BLaER1 treated with 17β-estradiol and CSF1 and Interleukin-3, amounts not matched to agents 10 nM and 100 nM (cell line): ENCODE results near the gene NECTIN4.
"Not testable (repeated sequence)": the region's sequence is repeated elsewhere in the genome, so short reads cannot be mapped to it uniquely, and the experiment has no call there.

Experiments
- H3K27ac ChIP-seq, 11 experiments: shearing (Covaris generic); formaldehyde crosslinking; 2 replicates each; pipeline ENCODE4 v1.8.1; 2022
- H3K27me3 ChIP-seq, 11 experiments: shearing (Covaris generic); formaldehyde crosslinking; 2 replicates each; pipeline ENCODE4 v1.8.1; 2022
- H3K36me3 ChIP-seq, 11 experiments: shearing (Covaris generic); formaldehyde crosslinking; 2 replicates each; pipeline ENCODE4 v1.8.1; 2022
- H3K4me1 ChIP-seq, 10 experiments: shearing (Covaris generic); formaldehyde crosslinking; 2 replicates each; pipeline ENCODE4 v1.8.1; 2022
- H3K4me2 ChIP-seq, 11 experiments: shearing (Covaris generic); formaldehyde crosslinking; 2 replicates each; pipeline ENCODE4 v1.8.1; 2022
- H3K4me3 ChIP-seq, 10 experiments: shearing (Covaris generic); formaldehyde crosslinking; 2 replicates each; pipeline ENCODE4 v1.8.1; 2022
- H3K9ac ChIP-seq, 11 experiments: shearing (Covaris generic); formaldehyde crosslinking; 2 replicates each; pipeline ENCODE4 v1.8.1; 2022
- H3K9me3 ChIP-seq, 11 experiments: shearing (Covaris generic); formaldehyde crosslinking; replicated peaks in 1 of 11; 2 replicates each; pipeline ENCODE4 v1.8.1; 2022
- H4K20me1 ChIP-seq, 11 experiments: shearing (Covaris generic); formaldehyde crosslinking; 2 replicates each; pipeline ENCODE4 v1.8.1; 2022
- Cebpa-rat ChIP-seq, 11 experiments: shearing (Covaris generic); IDR thresholded peaks; 2 replicates each; pipeline ENCODE4 v1.8.1; 2022

The NECTIN4 gene

GRCh38 chr1:161072751-161073449 is 16.5 kb downstream of the NECTIN4 start:
- Histone ChIP-seq H3K9ac (0 out of 22 replicates have a peak overlapping the region, but pooled peaks of 1 of the 11 experiments have one; percentile 17), H3K4me3 (no peak overlapping the region), H3K9me3 (peaks cover 0 to 9% (median 6%) of the 10 kb centered on the region in 11 experiments; a peak in 5 of 22 replicates), H3K27ac (peak overlapping the region in 2 of 11 experiments; percentile 30 to 44; a peak in 5 of 22 replicates), H3K4me2 (peak overlapping the region in 7 of 11 experiments; percentile 3 to 61 (median 42); a peak in 8 of 22 replicates), H3K4me1 (peaks cover 31 to 53% (median 43%) of the 10 kb centered on the region in 10 experiments), H4K20me1 (peaks cover 0 to 3% (median 0%) of the 10 kb centered on the region in 11 experiments; a peak in 4 of 22 replicates), H3K36me3 (no peaks in the 10 kb centered on the region), H3K27me3 (no peaks in the 10 kb centered on the region)
- TF ChIP-seq Cebpa-rat (IDR thresholded peaks at IDR 0.05), result no peak

GRCh38 chr1:161071886-161072371 is 17.4 kb downstream of the NECTIN4 start:
- Histone ChIP-seq H3K27ac (no peak overlapping the region), H4K20me1 (peaks cover 0 to 11% (median 3%) of the 10 kb centered on the region in 11 experiments; a peak in 10 of 22 replicates), H3K36me3 (peaks cover 2 to 4% (median 2%) of the 10 kb centered on the region in 11 experiments; a peak in 14 of 22 replicates), H3K9ac (no peak overlapping the region), H3K27me3 (no peaks in the 10 kb centered on the region), H3K4me2 (peak overlapping the region in 9 of 11 experiments; percentile 21 to 100 (median 95); a peak in 9 of 22 replicates), H3K4me3 (no peak overlapping the region), H3K9me3 (peaks cover 0 to 9% (median 6%) of the 10 kb centered on the region in 11 experiments; a peak in 5 of 22 replicates), H3K4me1 (peaks cover 41 to 63% (median 53%) of the 10 kb centered on the region in 10 experiments)
- no peak for TF ChIP-seq Cebpa-rat (IDR thresholded peaks at IDR 0.05)

- H3K4me3 ChIP-seq, result peak overlapping the region in 3 of 10 experiments; percentile 17 to 97 (median 84); a peak in 2 of 20 replicates
- peaks cover 0 to 23% (median 14%) of the 10 kb centered on the region in 11 experiments; a peak in 12 of 22 replicates for H4K20me1 ChIP-seq
- H3K36me3 ChIP-seq, result peaks cover 12 to 16% (median 13%) of the 10 kb centered on the region in 11 experiments; a peak in 19 of 22 replicates
- H3K9ac ChIP-seq, result peak overlapping the region in 2 of 11 experiments; percentile 94 to 96; a peak in 3 of 22 replicates
- peak overlapping the region in 10 of 11 experiments; percentile 95 to 100 (median 98); a peak in 19 of 22 replicates for H3K4me2 ChIP-seq
- H3K9me3 ChIP-seq, result peaks cover 0 to 9% (median 6%) of the 10 kb centered on the region in 11 experiments; a peak in 5 of 22 replicates
- H3K27ac ChIP-seq, result peak overlapping the region; percentile 87 to 99 (median 97); a peak in 21 of 22 replicates
- no peaks in the 10 kb centered on the region for H3K27me3 ChIP-seq
- peaks cover 52 to 75% (median 63%) of the 10 kb centered on the region in 10 experiments for H3K4me1 ChIP-seq
- no peak for TF ChIP-seq Cebpa-rat (IDR thresholded peaks at IDR 0.05)
These were observed 18.6 kb downstream of the NECTIN4 start for GRCh38 chr1:161070761-161071160.

- Histone ChIP-seq H3K4me2 (peak within 1 kb of the TSS; percentile 88 to 100 (median 98)), H3K9me3 (peaks cover 0 to 9% (median 6%) of the 10 kb centered on the region in 11 experiments; a peak in 5 of 22 replicates), H3K27ac (peak within 1 kb of the TSS; percentile 87 to 99 (median 97)), H3K4me1 (peaks cover 60 to 81% (median 72%) of the 10 kb centered on the region in 10 experiments), H3K36me3 (peaks cover 15 to 23% (median 21%) of the 10 kb centered on the region in 11 experiments; a peak in 21 of 22 replicates), H3K4me3 (peak within 1 kb of the TSS; percentile 74 to 97 (median 86)), H3K27me3 (no peaks in the 10 kb centered on the region), H3K9ac (peak within 1 kb of the TSS; percentile 90 to 97 (median 94)), H4K20me1 (peaks cover 0 to 32% (median 22%) of the 10 kb centered on the region in 11 experiments; a peak in 14 of 22 replicates)
- TF ChIP-seq Cebpa-rat (IDR thresholded peaks at IDR 0.05), result no peak
These were observed 19.6 kb downstream of the NECTIN4 start, which contains the start of gene ARHGAP30 for GRCh38 chr1:161069731-161070270. ARHGAP30 (minus strand) TSS chr1:161069891; CDS start chr1:161069624, 267 bp downstream.

GRCh38 chr1:161069241-161069640 is 20.1 kb downstream of the NECTIN4 start:
- Histone ChIP-seq H3K36me3 (peaks cover 18 to 29% (median 25%) of the 10 kb centered on the region in 11 experiments; a peak in 21 of 22 replicates), H3K9me3 (peaks cover 0 to 9% (median 6%) of the 10 kb centered on the region in 11 experiments; a peak in 5 of 22 replicates), H3K27me3 (no peaks in the 10 kb centered on the region), H3K4me3 (peak overlapping the region; percentile 74 to 97 (median 86)), H3K9ac (peak overlapping the region; percentile 90 to 97 (median 94)), H4K20me1 (peaks cover 0 to 38% (median 28%) of the 10 kb centered on the region in 11 experiments; a peak in 15 of 22 replicates), H3K4me2 (peak overlapping the region; percentile 88 to 100 (median 98)), H3K27ac (peak overlapping the region; percentile 87 to 99 (median 97)), H3K4me1 (peaks cover 61 to 81% (median 73%) of the 10 kb centered on the region in 10 experiments)
- TF ChIP-seq Cebpa-rat (IDR thresholded peaks at IDR 0.05), result no peak

- peak overlapping the region; percentile 74 to 97 (median 86) for H3K4me3 ChIP-seq
- peaks cover 0 to 9% (median 6%) of the 10 kb centered on the region in 11 experiments; a peak in 5 of 22 replicates for H3K9me3 ChIP-seq
- peaks cover 24 to 36% (median 32%) of the 10 kb centered on the region in 11 experiments; a peak in 21 of 22 replicates for H3K36me3 ChIP-seq
- peak overlapping the region; percentile 90 to 97 (median 94) for H3K9ac ChIP-seq
- peaks cover 61 to 81% (median 71%) of the 10 kb centered on the region in 10 experiments for H3K4me1 ChIP-seq
- no peak for TF ChIP-seq Cebpa-rat (IDR thresholded peaks at IDR 0.05)
- peak overlapping the region; percentile 87 to 99 (median 97) for H3K27ac ChIP-seq
- peaks cover 0 to 45% (median 34%) of the 10 kb centered on the region in 11 experiments; a peak in 16 of 22 replicates for H4K20me1 ChIP-seq
- no peaks in the 10 kb centered on the region for H3K27me3 ChIP-seq
- peak overlapping the region; percentile 88 to 100 (median 98) for H3K4me2 ChIP-seq
These were observed 20.8 kb downstream of the NECTIN4 start for GRCh38 chr1:161068306-161069234.

- Histone ChIP-seq H3K36me3 (peaks cover 32 to 53% (median 47%) of the 10 kb centered on the region in 11 experiments; a peak in 21 of 22 replicates), H3K27ac (peak overlapping the region in 8 of 11 experiments; percentile 26 to 99 (median 96); a peak in 8 of 22 replicates), H3K27me3 (no peaks in the 10 kb centered on the region), H3K4me1 (peaks cover 49 to 71% (median 62%) of the 10 kb centered on the region in 10 experiments), H4K20me1 (peaks cover 0 to 64% (median 53%) of the 10 kb centered on the region in 11 experiments; a peak in 16 of 22 replicates), H3K4me2 (peak overlapping the region; percentile 88 to 100 (median 98); a peak in 21 of 22 replicates), H3K4me3 (peak overlapping the region in 6 of 10 experiments; percentile 77 to 97 (median 86); a peak in 11 of 20 replicates), H3K9ac (peak overlapping the region in 6 of 11 experiments; percentile 6 to 97 (median 93); a peak in 8 of 22 replicates), H3K9me3 (peaks cover 0 to 9% (median 6%) of the 10 kb centered on the region in 11 experiments; a peak in 5 of 22 replicates)
- no peak for TF ChIP-seq Cebpa-rat (IDR thresholded peaks at IDR 0.05)
These were observed 22.7 kb downstream of the NECTIN4 start for GRCh38 chr1:161066694-161067093.

DNA sequence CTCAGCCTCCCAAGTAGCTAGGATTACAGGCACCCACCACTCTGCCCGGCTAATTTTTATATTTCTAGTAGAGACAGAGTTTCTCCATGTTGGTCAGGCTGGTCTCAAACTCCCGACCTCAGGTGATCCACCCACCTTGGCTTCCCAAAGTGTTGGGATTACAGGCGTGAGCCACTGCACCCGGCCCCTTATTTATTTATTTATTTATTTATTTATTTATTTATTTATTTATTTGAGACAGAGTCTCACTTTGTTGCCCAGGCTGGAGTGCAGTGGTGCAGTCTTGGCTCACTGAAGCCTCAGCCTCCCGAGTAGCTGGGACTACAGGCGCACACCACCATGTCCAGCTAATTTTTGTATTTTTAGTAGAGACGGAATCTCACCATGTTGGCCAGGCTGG is 23.7 kb downstream of the NECTIN4 start:
- H3K27ac ChIP-seq, H3K9me3 ChIP-seq, H3K27me3 ChIP-seq: not testable (repeated sequence)
- Histone ChIP-seq H3K4me3 (peak overlapping the region in 1 of 10 experiments; percentile 97; a peak in 1 of 20 replicates), H3K4me2 (peak overlapping the region in 8 of 11 experiments; percentile 88 to 99 (median 98); a peak in 9 of 22 replicates), H3K36me3 (peaks cover 34 to 63% (median 57%) of the 10 kb centered on the region in 11 experiments; a peak in 21 of 22 replicates), H4K20me1 (peaks cover 0 to 74% (median 63%) of the 10 kb centered on the region in 11 experiments; a peak in 16 of 22 replicates), H3K4me1 (peaks cover 42 to 71% (median 51%) of the 10 kb centered on the region in 10 experiments), H3K9ac (0 out of 22 replicates have a peak overlapping the region, but pooled peaks of 1 of the 11 experiments have one; percentile 90)

DNA sequence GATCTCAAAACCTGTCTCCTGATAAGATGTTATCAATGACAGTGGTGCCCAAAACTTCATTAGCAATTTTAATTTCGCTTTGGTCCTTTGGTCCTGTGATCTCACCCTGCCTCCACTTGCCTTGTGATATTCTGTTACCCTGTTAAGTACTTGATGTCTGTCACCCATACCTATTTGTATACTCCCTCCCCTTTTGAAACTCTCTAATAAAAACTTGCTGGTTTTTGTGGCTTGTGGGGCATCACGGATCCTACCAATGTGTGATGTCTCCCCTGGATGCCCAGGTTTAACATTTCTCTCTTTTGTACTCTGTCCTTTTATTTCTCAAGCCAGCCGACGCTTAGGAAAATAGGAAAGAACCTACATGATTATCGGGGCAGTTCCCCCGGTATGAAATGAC is 25.4 kb downstream of the NECTIN4 start:
- H3K9me3 ChIP-seq, H3K4me3 ChIP-seq, H3K27ac ChIP-seq, H3K27me3 ChIP-seq: not testable (repeated sequence)
- peak overlapping the region in 2 of 11 experiments; percentile 44 to 99; a peak in 2 of 22 replicates for H3K4me2 ChIP-seq
- peaks cover 41 to 81% (median 75%) of the 10 kb centered on the region in 11 experiments for H3K36me3 ChIP-seq
- peaks cover 0 to 91% (median 79%) of the 10 kb centered on the region in 11 experiments; a peak in 16 of 22 replicates for H4K20me1 ChIP-seq
- H3K9ac ChIP-seq, result peak overlapping the region in 3 of 11 experiments; percentile 9 to 55 (median 15); a peak in 1 of 22 replicates
- H3K4me1 ChIP-seq, result peaks cover 32 to 75% (median 41%) of the 10 kb centered on the region in 10 experiments
